GM12892 (cell line): ENCODE results near the gene RXFP4.

Experiments
- POLR2A ChIP-seq: IDR thresholded peaks from 2 replicates; pipeline ENCODE4 v1.6.1; 2011; ENCODE audit warnings: low read depth, low read length, control low read depth
- POLR2AphosphoS5 ChIP-seq: IDR thresholded peaks from 2 replicates; pipeline ENCODE4 v1.6.1; 2011; ENCODE audit warnings: low read depth, low read length, control low read depth

DNA sequence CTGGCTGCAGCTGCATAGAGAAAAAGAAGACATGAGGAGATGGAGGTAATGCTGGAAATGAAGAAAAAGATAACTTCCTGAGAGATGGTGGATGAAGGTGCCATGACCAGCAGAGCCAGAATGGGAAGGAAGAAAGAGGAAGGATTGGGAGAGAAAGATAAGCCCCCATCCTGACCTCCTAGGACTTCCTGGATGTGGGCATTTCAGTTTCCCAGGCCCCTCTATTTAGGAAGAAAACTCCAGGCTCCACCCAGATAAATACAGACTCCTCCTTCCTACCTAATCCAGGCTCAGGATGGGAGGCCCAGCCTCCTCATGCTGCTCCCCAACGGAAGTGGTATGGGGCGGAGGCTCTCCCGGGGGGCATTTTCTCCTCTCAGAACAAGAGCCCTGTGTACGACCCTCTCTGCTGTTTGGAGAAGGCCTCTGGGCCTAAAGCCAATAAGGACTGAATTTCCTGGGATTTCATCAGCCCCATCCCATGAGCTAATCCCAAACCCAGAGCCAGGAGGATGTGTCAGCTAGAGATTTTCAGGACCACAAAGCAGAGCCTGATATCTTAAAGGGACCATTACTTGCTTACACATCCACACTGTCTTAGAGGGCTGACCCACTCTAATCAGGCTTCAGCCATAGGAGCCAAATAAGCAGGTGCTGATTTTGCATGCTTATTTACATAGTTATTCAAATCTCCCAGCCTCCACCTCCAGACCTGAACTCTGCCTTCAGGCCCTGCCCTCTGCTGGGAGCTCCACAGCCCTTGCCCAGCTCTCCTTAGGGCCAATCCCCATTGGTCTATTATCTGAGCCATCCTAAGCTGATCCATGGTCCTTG is 42.0 kb downstream of the RXFP4 start:
- TF ChIP-seq POLR2AphosphoS5 (no peak), POLR2A (no peak)
